GM18870 (cell line): ENCODE results near the gene SH3BGRL.
"Not testable (repeated sequence)": the region's sequence is repeated elsewhere in the genome, so short reads cannot be mapped to it uniquely, and the experiment has no call there.

Source experiments
- ATAC-seq: cut with Tn5 transposase; IDR thresholded peaks from one replicate; pipeline ENCODE4 v1.9.1; 2021; ENCODE audit warnings: moderate library complexity; ENCODE audit not compliant: unreplicated experiment

Gene SH3BGRL

DNA sequence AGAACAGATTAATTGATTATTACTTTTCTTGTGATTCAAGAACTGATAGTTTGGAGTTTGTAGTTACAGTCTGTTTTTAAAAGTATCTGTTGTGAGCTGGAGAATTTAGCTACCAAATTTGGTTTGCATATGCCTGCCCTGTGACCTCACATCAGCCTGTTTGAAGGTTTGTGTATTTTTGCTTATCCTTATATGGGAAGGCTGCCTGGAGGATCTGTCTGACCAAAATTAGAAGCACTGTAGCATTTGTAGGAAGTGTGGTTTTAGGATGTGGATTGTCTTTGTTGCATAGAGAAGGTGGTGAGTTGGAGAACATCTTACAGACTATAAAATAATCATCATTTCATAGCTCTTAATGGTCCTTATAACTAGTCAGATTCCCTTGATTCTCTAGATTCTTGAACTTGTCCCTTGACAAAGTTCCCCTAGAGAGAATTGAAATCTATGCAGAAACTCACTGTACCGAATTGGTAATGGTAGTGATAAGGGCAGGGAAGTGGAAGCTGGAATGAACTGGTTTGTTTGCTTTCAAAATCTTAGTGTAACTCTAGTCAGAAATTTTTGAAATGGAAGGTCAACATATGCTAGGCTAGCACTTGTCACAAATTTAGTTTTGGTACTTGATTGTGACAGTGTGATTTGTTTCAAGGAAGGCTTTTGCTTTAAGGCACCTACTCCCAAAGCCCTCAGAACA, 57.3 kb downstream of the SH3BGRL start:
- no peak for ATAC-seq

DNA sequence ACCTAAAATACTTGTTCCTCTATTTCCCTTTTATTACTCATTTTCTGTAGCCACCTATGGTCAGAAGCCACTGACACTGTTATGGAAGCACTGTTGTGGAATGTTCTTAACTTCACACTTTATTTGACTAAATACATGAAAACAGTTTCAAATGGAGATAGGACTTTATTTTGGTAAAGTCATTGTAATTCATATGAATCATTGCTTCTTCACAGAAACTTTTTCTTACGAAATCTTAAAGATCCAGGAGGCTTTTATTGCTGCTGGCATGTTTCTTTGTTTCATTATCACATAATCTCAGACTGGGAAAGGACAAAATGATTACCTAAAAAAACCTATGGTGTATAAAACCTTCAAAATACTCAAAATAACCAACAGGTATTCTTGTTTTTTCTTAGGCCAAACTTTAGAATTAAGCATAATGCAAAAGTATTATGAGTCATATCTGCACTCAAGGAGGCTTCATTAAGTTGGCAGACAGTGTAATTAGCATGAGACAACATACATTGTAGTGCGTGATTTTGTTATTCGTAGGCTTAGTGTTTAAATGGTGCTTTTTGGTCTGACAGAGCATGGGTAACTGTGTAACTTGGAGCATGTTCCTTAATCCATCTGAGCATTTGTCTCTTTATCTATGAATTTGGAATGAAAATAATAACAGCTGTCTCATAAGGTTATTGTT, 58.0 kb downstream of the SH3BGRL start:
- no peak for ATAC-seq

DNA sequence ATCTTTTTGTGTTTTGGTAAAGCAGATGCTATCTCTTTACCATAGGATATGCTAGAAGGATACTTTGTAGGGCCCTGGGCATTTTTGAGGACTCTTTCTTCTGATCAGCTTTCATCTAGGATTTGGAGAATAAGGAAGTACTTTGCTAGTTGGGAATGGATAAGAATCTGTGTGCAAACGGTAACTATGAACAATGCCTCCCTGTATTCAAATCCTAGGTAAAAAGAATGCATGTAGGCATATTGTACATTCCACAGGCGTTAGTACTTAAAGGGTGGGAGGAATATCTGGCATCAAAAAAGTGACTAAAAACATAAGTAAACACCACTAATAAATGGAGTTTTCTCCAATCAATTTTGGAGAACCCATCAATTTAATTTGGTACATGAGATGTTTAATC, 59.7 kb downstream of the SH3BGRL start:
- ATAC-seq = no peak

GRCh38 chrX:81263059-81263458, 61.2 kb downstream of the SH3BGRL start:
- ATAC-seq = no peak

GRCh38 chrX:81278616-81279015, 76.7 kb downstream of the SH3BGRL start:
- ATAC-seq = no peak

- no peak for ATAC-seq
Observed at GRCh38 chrX:81280148-81280547, 78.2 kb downstream of the SH3BGRL start.

DNA sequence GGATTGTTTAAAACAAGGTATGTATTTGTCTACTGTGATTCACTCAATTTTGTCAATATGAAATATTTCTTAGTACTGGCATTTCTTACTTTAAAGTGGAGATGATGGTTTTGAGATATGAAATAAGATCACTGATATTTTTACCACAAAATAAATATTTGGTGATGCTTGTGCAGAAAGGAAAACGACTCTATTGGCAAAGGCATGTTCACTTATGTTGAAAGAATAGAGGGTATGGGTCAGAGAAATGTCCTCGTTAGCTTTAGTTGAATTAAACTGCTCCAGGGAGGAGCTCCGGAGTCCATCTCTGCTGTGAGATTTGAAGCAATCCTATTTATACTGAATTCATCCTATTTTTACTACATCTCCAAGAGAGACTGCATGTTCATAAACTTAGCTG, 84.2 kb downstream of the SH3BGRL start:
- no peak for ATAC-seq

DNA sequence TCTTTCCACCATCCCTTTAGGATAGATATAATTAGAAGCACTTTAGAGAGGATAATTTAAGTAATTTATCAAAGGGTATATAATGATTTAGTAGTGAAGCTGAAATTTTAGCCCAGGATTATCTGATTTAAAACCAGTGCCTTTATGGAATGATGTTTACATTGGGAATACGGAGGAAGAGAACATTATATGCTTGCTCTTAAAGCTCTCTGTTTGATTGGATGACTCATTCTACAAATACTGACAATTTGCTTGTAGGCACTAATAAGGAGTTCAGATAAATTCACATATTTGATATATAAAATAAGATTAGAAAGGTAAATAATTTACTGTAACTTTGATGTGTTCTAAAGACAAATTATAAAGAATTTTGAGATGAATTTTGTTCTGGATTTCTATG, 84.7 kb downstream of the SH3BGRL start:
- ATAC-seq = no peak

DNA sequence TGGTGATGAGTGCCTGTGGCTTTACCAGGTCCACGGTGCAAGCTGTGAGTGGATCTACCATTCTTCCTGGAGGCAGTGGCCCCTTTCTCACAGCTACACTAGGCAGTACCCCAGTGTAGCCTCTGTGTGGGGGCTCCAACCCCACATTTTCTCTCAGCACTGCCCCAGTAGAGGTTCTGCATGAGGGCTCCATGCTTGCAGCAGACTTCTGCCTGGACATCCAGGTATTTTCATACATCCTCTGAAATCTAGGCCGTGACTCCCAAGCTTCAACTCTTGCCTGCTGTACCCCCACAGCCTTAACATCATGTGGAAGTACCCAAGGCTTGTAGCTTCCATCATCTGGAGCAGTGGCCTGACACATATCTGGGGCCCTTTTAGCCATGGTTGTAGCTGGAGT, 90.1 kb downstream of the SH3BGRL start:
- no peak for ATAC-seq

GRCh38 chrX:81294101-81294500, 92.2 kb downstream of the SH3BGRL start:
- ATAC-seq = no peak

DNA sequence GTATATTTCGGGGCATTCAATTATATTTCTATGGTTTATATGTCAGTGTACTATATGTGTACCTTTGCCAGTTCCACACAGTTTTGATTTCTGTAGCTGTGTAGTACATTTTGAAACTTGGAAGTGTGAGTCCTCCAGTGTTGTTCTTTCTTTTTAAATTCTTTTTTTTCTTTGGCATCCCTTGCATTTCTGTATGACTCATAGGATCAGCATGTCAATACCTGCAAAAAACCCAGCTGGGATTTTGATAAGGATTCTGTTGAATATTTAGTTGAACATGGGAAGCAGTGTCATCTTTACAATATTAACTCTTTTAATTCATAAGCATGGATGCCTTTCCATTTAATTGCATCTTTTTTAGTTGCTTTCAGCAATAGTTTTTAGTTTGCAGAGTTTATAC, 100.0 kb downstream of the SH3BGRL start:
- ATAC-seq = no peak

GRCh38 chrX:81304563-81304962, 102.7 kb downstream of the SH3BGRL start:
- ATAC-seq = no peak

- no peak for ATAC-seq
Observed at GRCh38 chrX:81305240-81305639, 103.3 kb downstream of the SH3BGRL start.

GRCh38 chrX:81308086-81308829, 106.4 kb downstream of the SH3BGRL start:
- no peak for ATAC-seq

DNA sequence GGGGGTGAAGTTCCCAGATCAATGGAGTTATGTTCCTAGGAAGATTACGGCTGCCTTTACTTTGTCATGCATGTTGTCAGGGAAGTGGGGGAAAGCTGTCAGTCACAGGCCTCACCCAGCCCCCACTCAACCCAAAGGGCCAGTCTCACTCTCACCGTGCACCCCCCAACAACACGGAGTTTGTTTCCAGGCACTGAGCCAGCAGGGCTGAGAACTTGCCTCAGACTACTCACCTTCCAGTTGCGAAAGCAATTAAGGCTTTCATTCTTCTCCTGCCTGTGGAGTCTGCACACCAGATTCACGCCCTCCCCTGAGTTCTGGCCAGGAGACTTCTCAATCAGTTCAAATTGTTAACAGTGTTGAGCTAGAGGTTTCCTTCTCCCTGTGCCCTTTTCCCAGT, 114.3 kb downstream of the SH3BGRL start:
- ATAC-seq = no peak

DNA sequence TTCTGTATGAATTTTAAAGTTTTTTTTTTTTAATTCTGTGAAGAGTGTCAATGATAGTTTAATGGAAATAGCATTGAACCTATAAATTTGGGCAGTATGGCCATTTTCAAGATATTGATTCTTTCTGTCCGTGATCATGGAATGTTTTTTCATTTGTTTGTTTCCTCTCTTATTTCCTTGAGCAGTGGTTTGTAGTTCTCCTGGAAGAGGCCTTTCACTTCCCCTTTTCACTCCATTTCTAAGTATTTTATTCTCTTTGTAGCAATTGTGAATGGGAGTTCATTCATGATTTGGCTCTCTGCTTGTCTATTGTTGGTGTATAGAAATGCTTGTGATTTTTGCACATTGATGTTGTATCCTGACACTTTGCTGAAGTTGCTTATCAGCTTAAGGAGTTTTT, 129.8 kb downstream of the SH3BGRL start:
- ATAC-seq = not testable (repeated sequence)

DNA sequence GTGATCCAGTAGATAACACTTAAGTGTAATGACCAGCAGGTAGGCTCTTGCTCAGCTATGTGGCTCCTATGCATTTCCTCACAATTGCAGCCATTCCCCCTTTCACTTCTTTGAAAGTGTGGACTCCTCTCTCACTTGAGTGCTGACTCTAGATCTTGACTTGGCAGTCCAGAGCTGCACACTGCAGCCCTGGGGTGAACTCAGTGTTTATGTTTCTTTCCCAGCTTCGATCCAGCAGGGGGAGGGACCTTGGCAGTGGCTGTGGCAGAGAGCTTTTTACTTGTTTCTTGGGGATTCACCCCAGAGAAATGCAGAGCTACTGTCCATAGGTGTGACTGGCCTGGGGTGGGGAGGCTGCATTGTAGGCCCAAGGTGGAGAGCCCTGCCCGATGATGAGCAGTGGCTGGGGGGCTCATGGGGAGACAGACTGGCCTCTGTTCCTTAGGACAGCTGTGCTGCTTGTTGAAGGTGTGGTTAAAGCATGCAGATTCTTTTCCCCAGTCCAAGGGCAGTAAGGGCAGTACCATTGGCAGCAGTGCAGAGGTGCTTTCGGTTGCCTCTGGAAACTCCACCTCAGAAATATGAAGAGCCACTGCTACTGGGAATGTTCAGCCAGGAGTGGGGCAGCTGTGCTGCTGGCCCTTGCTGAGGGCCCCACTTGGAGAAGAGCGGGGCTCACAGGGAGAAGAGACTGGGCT, 134.7 kb downstream of the SH3BGRL start:
- no peak for ATAC-seq

DNA sequence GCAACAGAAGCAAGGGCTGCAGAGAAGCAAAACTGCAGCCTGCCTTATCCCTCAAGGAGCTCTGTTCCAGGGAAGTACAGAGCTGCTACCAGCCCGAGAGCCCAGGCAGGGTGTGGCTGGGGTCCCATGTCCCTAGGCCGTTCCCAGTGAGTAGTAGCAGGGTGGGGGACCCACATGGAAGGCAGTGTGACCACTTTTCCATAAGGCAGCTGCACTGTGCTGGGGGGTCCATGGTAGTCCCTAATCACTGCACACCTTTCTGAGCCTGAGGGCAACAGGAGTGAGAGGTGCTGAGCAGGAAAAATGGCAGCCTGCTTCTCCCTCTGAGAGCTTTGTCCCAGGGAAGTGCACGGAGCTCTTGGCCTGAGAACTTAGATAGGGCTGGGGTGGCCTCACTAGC, 135.9 kb downstream of the SH3BGRL start:
- ATAC-seq = no peak

- no peak for ATAC-seq
Observed at GRCh38 chrX:81338924-81339323, 137.0 kb downstream of the SH3BGRL start.

GRCh38 chrX:81345296-81345695, 143.4 kb downstream of the SH3BGRL start:
- not testable (repeated sequence) for ATAC-seq
